ENCODE measurements around the gene MYOM3.

The MYOM3 gene

GRCh38 chr1:24154215-24154614, 42.3 kb upstream of the MYOM3 start:
- no peak overlapping the region for H3K4me3 ChIP-seq (ENCODE audit: low read length)
- H3K27me3 ChIP-seq (replicated peaks; ENCODE audit: insufficient read depth, low read length) = no peaks in the 10 kb centered on the region
- no peaks in the 10 kb centered on the region for H3K79me2 ChIP-seq (ENCODE audit: low read length)
- H3F3A ChIP-seq (ENCODE audit: insufficient read depth, low read length) = peaks cover 25% of the 10 kb centered on the region
- peaks cover 4% of the 10 kb centered on the region; the same call in 1 of the 2 replicates for H3K4me1 ChIP-seq (ENCODE audit: low read length)
- DNase-seq = no peak
- no peak overlapping the region for H3K9ac ChIP-seq (ENCODE audit: low read length)
- H3K36me3 ChIP-seq (replicated peaks; ENCODE audit: insufficient read depth, low read length) = peaks cover 11% of the 10 kb centered on the region; the same call in 1 of the 2 replicates
- no peaks in the 10 kb centered on the region for H3K9me3 ChIP-seq (replicated peaks; ENCODE audit: insufficient read depth, low read length)
- H2AFZ ChIP-seq (ENCODE audit: low read length) = no peak overlapping the region
- H3K9me2 ChIP-seq (replicated peaks; ENCODE audit: insufficient read depth, low read length) = no peaks in the 10 kb centered on the region
- H3K27ac ChIP-seq (ENCODE audit: low read length) = no peak overlapping the region
- H3K4me2 ChIP-seq (ENCODE audit: low read depth, low read length) = no peak overlapping the region
- no peaks in the 10 kb centered on the region for H4K20me1 ChIP-seq (ENCODE audit: insufficient read depth, low read length)
- TF ChIP-seq EZH2phosphoT487 (IDR thresholded peaks at IDR 0.05; ENCODE audit: low read length) = no peak
- no peak for TF ChIP-seq EZH2 (optimal IDR thresholded peaks at IDR 0.05; ENCODE audit: low read depth, low read length)
- TF ChIP-seq CTCF (IDR thresholded peaks at IDR 0.05; ENCODE audit: low read length) = no peak

- Histone ChIP-seq H3K79me2 (ENCODE audit: low read length) (no peaks in the 10 kb centered on the region), H3K9me3 (replicated peaks; ENCODE audit: insufficient read depth, low read length) (no peaks in the 10 kb centered on the region), H3K9ac (ENCODE audit: low read length) (no peak overlapping the region), H3K4me2 (ENCODE audit: low read depth, low read length) (no peak overlapping the region), H3K36me3 (replicated peaks; ENCODE audit: insufficient read depth, low read length) (peaks cover 11% of the 10 kb centered on the region; the same call in 1 of the 2 replicates), H3K4me1 (ENCODE audit: low read length) (peaks cover 4% of the 10 kb centered on the region; the same call in 1 of the 2 replicates), H2AFZ (ENCODE audit: low read length) (no peak overlapping the region), H3K9me2 (replicated peaks; ENCODE audit: insufficient read depth, low read length) (no peaks in the 10 kb centered on the region), H3K27me3 (replicated peaks; ENCODE audit: insufficient read depth, low read length) (no peaks in the 10 kb centered on the region), H3K4me3 (ENCODE audit: low read length) (no peak overlapping the region), H4K20me1 (ENCODE audit: insufficient read depth, low read length) (no peaks in the 10 kb centered on the region), H3F3A (ENCODE audit: insufficient read depth, low read length) (peaks cover 25% of the 10 kb centered on the region), H3K27ac (ENCODE audit: low read length) (no peak overlapping the region)
- TF ChIP-seq EZH2phosphoT487 (IDR thresholded peaks at IDR 0.05; ENCODE audit: low read length) (no peak), EZH2 (optimal IDR thresholded peaks at IDR 0.05; ENCODE audit: low read depth, low read length) (no peak), CTCF (IDR thresholded peaks at IDR 0.05; ENCODE audit: low read length) (no peak)
- no peak for DNase-seq
Measured at GRCh38 chr1:24152631-24153494, 40.9 kb upstream of the MYOM3 start.

GRCh38 chr1:24151175-24151533, 39.2 kb upstream of the MYOM3 start:
- peak overlapping the region; percentile 64 for H3K4me2 ChIP-seq (ENCODE audit: low read depth, low read length)
- DNase-seq = peak; percentile 89
- TF ChIP-seq CTCF (IDR thresholded peaks at IDR 0.05; ENCODE audit: low read length) = no peak
- TF ChIP-seq EZH2phosphoT487 (IDR thresholded peaks at IDR 0.05; ENCODE audit: low read length) = no peak
- TF ChIP-seq EZH2 (optimal IDR thresholded peaks at IDR 0.05; ENCODE audit: low read depth, low read length) = no peak
- H3K79me2 ChIP-seq (ENCODE audit: low read length) = no peaks in the 10 kb centered on the region
- H3K27me3 ChIP-seq (replicated peaks; ENCODE audit: insufficient read depth, low read length) = no peaks in the 10 kb centered on the region
- H3F3A ChIP-seq (ENCODE audit: insufficient read depth, low read length) = peaks cover 22% of the 10 kb centered on the region
- no peaks in the 10 kb centered on the region for H4K20me1 ChIP-seq (ENCODE audit: insufficient read depth, low read length)
- H3K9ac ChIP-seq (ENCODE audit: low read length) = peak overlapping the region; percentile 53; the same call in 1 of the 2 replicates
- no peaks in the 10 kb centered on the region for H3K9me2 ChIP-seq (replicated peaks; ENCODE audit: insufficient read depth, low read length)
- peak overlapping the region; percentile 61; the same call in 1 of the 2 replicates for H3K27ac ChIP-seq (ENCODE audit: low read length)
- peak overlapping the region; percentile 46 for H3K4me3 ChIP-seq (ENCODE audit: low read length)
- H3K4me1 ChIP-seq (ENCODE audit: low read length) = peaks cover 4% of the 10 kb centered on the region; the same call in 1 of the 2 replicates
- H2AFZ ChIP-seq (ENCODE audit: low read length) = no peak overlapping the region
- 0 out of 2 replicates have a peak, but pooled peaks cover 3% of the 10 kb centered on the region for H3K36me3 ChIP-seq (replicated peaks; ENCODE audit: insufficient read depth, low read length)
- no peaks in the 10 kb centered on the region for H3K9me3 ChIP-seq (replicated peaks; ENCODE audit: insufficient read depth, low read length)
